IMR-90 (cell line): ENCODE measurements around the gene CLIC1. TPM values are rescaled to one million over a fixed set of nuclear protein-coding genes. Genes with fewer than 3 reads are reported as not detected.

Experiments
- ATAC-seq: fragments of 200-7000 bp; cut with Tn5 transposase; 2 replicates; pipeline ENCODE4 v1.9.1; 2020; ENCODE audit warnings: low read depth, mild to moderate bottlenecking, moderate library complexity
- BruUV-seq: library from RNA; stranded (reverse); fragments of 400-500 nt; replicated peaks from 2 replicates; lab custom pipeline; 2021; lab: Mats Ljungman, UMichigan
- CTCF ChIA-PET: fragments of 300-600 bp; formaldehyde crosslinking; extraction: SDS; loops from one replicate; lab custom pipeline; 2021; ENCODE audit warnings: antibody characterized with exemption; lab: Yijun Ruan, JAX
- POLR2A ChIA-PET: fragments of 300-600 bp; sonication (Branson Sonifier 250); formaldehyde crosslinking; loops from one replicate; lab custom pipeline; 2022; ENCODE audit warnings: antibody characterized with exemption; ENCODE audit not compliant: unreplicated experiment; lab: Charles Lee
- DNase-seq: peaks from one replicate; pipeline ENCODE4 v3.0.0; 2013
- H2AFZ ChIP-seq: replicated peaks from 2 replicates; pipeline ENCODE3; 2013; ENCODE audit warnings: low read length, mild to moderate bottlenecking; ENCODE audit not compliant: poor library complexity
- H2AK5ac ChIP-seq: 2 replicates; pipeline ENCODE4 v1.6.1; 2013; ENCODE audit warnings: low read depth, low read length, inconsistent platforms
- H2AK9ac ChIP-seq: replicated peaks from 2 replicates; pipeline ENCODE3; 2013; ENCODE audit warnings: mild to moderate bottlenecking, low read depth, low read length, moderate library complexity; ENCODE audit not compliant: poor library complexity
- H2BK120ac ChIP-seq: 2 replicates; pipeline ENCODE4 v1.6.1; 2013; ENCODE audit warnings: low read depth, low read length, inconsistent platforms
- H2BK15ac ChIP-seq: 3 replicates; pipeline ENCODE4 v1.6.1; 2013; ENCODE audit warnings: low read depth, low read length, inconsistent platforms
- H2BK20ac ChIP-seq: 2 replicates; pipeline ENCODE4 v1.6.1; 2013; ENCODE audit warnings: low read depth, mild to moderate bottlenecking, inconsistent platforms, low read length, moderate library complexity
- H2BK5ac ChIP-seq: 2 replicates; pipeline ENCODE4 v1.6.1; 2013; ENCODE audit warnings: mild to moderate bottlenecking, low read depth, low read length, inconsistent platforms; ENCODE audit not compliant: poor library complexity, severe bottlenecking
- H3K14ac ChIP-seq: replicated peaks from 2 replicates; pipeline ENCODE4 v1.6.1; 2013; ENCODE audit warnings: low read depth, low read length, inconsistent platforms
- H3K18ac ChIP-seq: 2 replicates; pipeline ENCODE4 v1.6.1; 2013; ENCODE audit warnings: low read depth, low read length, control low read depth
- H3K23ac ChIP-seq: 2 replicates; pipeline ENCODE4 v1.6.1; 2013; ENCODE audit warnings: low read depth, low read length, inconsistent platforms
- H3K27ac ChIP-seq: 2 replicates; pipeline ENCODE4 v1.5.1; 2013; ENCODE audit warnings: mild to moderate bottlenecking, control low read depth, low read length; ENCODE audit not compliant: insufficient read depth
- H3K27me3 ChIP-seq: 2 replicates; pipeline ENCODE4 v1.6.1; 2013; ENCODE audit warnings: low read length; ENCODE audit not compliant: control insufficient read depth, insufficient read depth
- H3K36me3 ChIP-seq: 2 replicates; pipeline ENCODE4 v1.6.1; 2013; ENCODE audit warnings: low read length, mixed read lengths; ENCODE audit not compliant: control insufficient read depth, insufficient read depth
- H3K4ac ChIP-seq: 2 replicates; pipeline ENCODE4 v1.6.1; 2013; ENCODE audit warnings: low read depth, low read length, inconsistent platforms
- H3K4me1 ChIP-seq: 2 replicates; pipeline ENCODE4 v1.6.1; 2013; ENCODE audit warnings: low read length, mixed read lengths; ENCODE audit not compliant: control insufficient read depth, insufficient read depth
- H3K4me2 ChIP-seq: 2 replicates; pipeline ENCODE4 v1.6.1; 2013; ENCODE audit warnings: low read depth, mild to moderate bottlenecking, control low read depth, low read length, moderate library complexity
- H3K4me3 ChIP-seq: 2 replicates; pipeline ENCODE4 v1.5.1; 2013; ENCODE audit warnings: low read depth, mild to moderate bottlenecking, control low read depth, low read length, moderate library complexity; ENCODE audit not compliant: insufficient read depth
- H3K56ac ChIP-seq: 2 replicates; pipeline ENCODE4 v1.6.1; 2013; ENCODE audit warnings: low read length, inconsistent platforms; ENCODE audit not compliant: insufficient read depth; ENCODE audit errors: extremely low read depth
- H3K79me1 ChIP-seq, 2 experiments: 2 replicates each; pipeline ENCODE4 v1.6.1; 2013; ENCODE audit warnings: low read length in 2 of 2, inconsistent platforms in 1 of 2, low read depth in 1 of 2
- H3K9ac ChIP-seq: 2 replicates; pipeline ENCODE4 v1.6.1; 2013; ENCODE audit warnings: low read depth, low read length, control low read depth
- H3K9me1 ChIP-seq: 2 replicates; pipeline ENCODE4 v1.6.1; 2013; ENCODE audit warnings: low read length, inconsistent platforms; ENCODE audit not compliant: insufficient read depth
- H3K9me3 ChIP-seq: 2 replicates; pipeline ENCODE4 v1.6.1; 2013; ENCODE audit warnings: low read length; ENCODE audit not compliant: control insufficient read depth, insufficient read depth
- H4K20me1 ChIP-seq: 2 replicates; pipeline ENCODE4 v1.6.1; 2013; ENCODE audit warnings: low read length, inconsistent platforms; ENCODE audit not compliant: insufficient read depth
- H4K5ac ChIP-seq: 2 replicates; pipeline ENCODE4 v1.6.1; 2013; ENCODE audit warnings: mild to moderate bottlenecking, low read depth, low read length, control low read depth
- H4K8ac ChIP-seq, 2 experiments: 2 replicates each; pipeline ENCODE4 v1.6.1; 2013; ENCODE audit warnings: low read depth in 2 of 2, low read length in 2 of 2, control low read depth in 1 of 2, inconsistent platforms in 1 of 2
- H4K91ac ChIP-seq: 2 replicates; pipeline ENCODE4 v1.6.1; 2013; ENCODE audit warnings: low read depth, low read length, inconsistent platforms; ENCODE audit not compliant: insufficient read depth
- CEBPB ChIP-seq: IDR thresholded peaks from 2 replicates; pipeline ENCODE4 v1.6.1; 2012; ENCODE audit warnings: low read depth, low read length, improper control_type of control experiment
- CHD1 ChIP-seq: IDR thresholded peaks from 2 replicates; pipeline ENCODE4 v1.6.1; 2012; ENCODE audit warnings: low read depth, low read length, improper control_type of control experiment
- CTCF ChIP-seq: conservative IDR thresholded peaks from 2 replicates; pipeline ENCODE4 v1.5.1; 2012; ENCODE audit warnings: mild to moderate bottlenecking, low read depth, low read length, improper control_type of control experiment
- ELK1 ChIP-seq: fragments of 150-350 bp; IDR thresholded peaks from 2 replicates; pipeline ENCODE4 v1.6.1; 2016; ENCODE audit warnings: low read depth, mild to moderate bottlenecking, low read length, moderate library complexity, borderline replicate concordance
- MAFK ChIP-seq: IDR thresholded peaks from 2 replicates; pipeline ENCODE4 v1.6.1; 2012; ENCODE audit warnings: low read depth, low read length, improper control_type of control experiment
- MAZ ChIP-seq: IDR thresholded peaks from 2 replicates; pipeline ENCODE4 v1.6.1; 2012; ENCODE audit warnings: low read depth, mild to moderate bottlenecking, low read length, improper control_type of control experiment, moderate library complexity, borderline replicate concordance
- MXI1 ChIP-seq: IDR thresholded peaks from 2 replicates; pipeline ENCODE4 v1.6.1; 2012; ENCODE audit warnings: low read depth, mild to moderate bottlenecking, low read length, moderate library complexity, borderline replicate concordance
- NFE2L2 ChIP-seq: fragments of 150-350 bp; IDR thresholded peaks from 2 replicates; pipeline ENCODE4 v1.6.1; 2016; ENCODE audit warnings: low read depth, mild to moderate bottlenecking, low read length
- POLR2A ChIP-seq: IDR thresholded peaks from 2 replicates; pipeline ENCODE4 v1.6.1; 2012; ENCODE audit warnings: mild to moderate bottlenecking, low read depth, low read length
- RAD21 ChIP-seq: IDR thresholded peaks from 2 replicates; pipeline ENCODE4 v1.6.1; 2012; ENCODE audit warnings: low read length, improper control_type of control experiment
- RCOR1 ChIP-seq: IDR thresholded peaks from 2 replicates; pipeline ENCODE4 v1.6.1; 2012; ENCODE audit warnings: mild to moderate bottlenecking, low read length, improper control_type of control experiment; ENCODE audit not compliant: insufficient replicate concordance
- RFX5 ChIP-seq: IDR thresholded peaks from 2 replicates; pipeline ENCODE4 v1.8.0; 2012; ENCODE audit warnings: low read depth, mild to moderate bottlenecking, low read length, moderate library complexity
- SMC3 ChIP-seq: fragments of 150-350 bp; IDR thresholded peaks from 2 replicates; pipeline ENCODE4 v1.6.1; 2016; ENCODE audit warnings: low read depth, mild to moderate bottlenecking, antibody characterized with exemption, low read length, moderate library complexity
- WGBS, 2 experiments: methylation state at CpG; one replicate each; pipeline versions ENCODE4 v1.1.5 to v1.1.7; 2013; ENCODE audit warnings: missing lambda C conversion rate in 2 of 2; ENCODE audit not compliant: insufficient read length in 1 of 2; ENCODE audit errors: extremely low coverage in 2 of 2; 5-methylcytosine and 5-hydroxymethylcytosine counted together
- dilution Hi-C: fragments of 300-500 bp; cut with HindIII; formaldehyde crosslinking; loops from one replicate; pipeline ENCODE4 v1.14.3; 2018; ENCODE audit warnings: low sequenced_read_pairs; ENCODE audit not compliant: unreplicated experiment
- in situ Hi-C: fragments of 300-500 bp; cut with MboI; formaldehyde crosslinking; loops from 3 replicates; pipeline ENCODE4 v1.14.3; 2019; ENCODE audit warnings: low sequenced_read_pairs, inconsistent platforms, mixed read lengths
- intact Hi-C: fragments of 100-400 bp; cut with micrococcal nuclease; formaldehyde crosslinking; loops from 2 replicates; pipeline ENCODE4 v1.10.0; 2022
- polyA plus RNA-seq, 3 experiments: library from polyadenylated mRNA; depleted of rRNA; stranded (reverse); fragments of >200 nt; gene quantifications; 2 replicates each; pipeline ENCODE4 v1.2.3, GENCODE V29; 2012; ENCODE audit warnings: low replicate concordance in 1 of 3
- total RNA-seq: library from RNA; depleted of rRNA; stranded (reverse); fragments of >200 nt; gene quantifications from 2 replicates; pipeline ENCODE4 v1.2.3, GENCODE V29; 2012

Gene CLIC1
- total and polyA plus RNA-seq, 2 of the 4 experiments (the other 2 are of a cell fraction), result 706 to 1,185 TPM

- no peak overlapping the region for H3K4me2 ChIP-seq
Observed at GRCh38 chr6:31768363-31769257, 32.3 kb upstream of the CLIC1 start.

More at GRCh38 chr6:31768363-31769257, 32.3 kb upstream of the CLIC1 start:
- TF ChIP-seq MAFK (no peak), RCOR1 (no peak), ELK1 (no peak), SMC3 (no peak), NFE2L2 (no peak), MXI1 (no peak), CEBPB (no peak), CTCF (no peak), POLR2A (no peak), RFX5 (no peak), RAD21 (no peak), CHD1 (no peak), MAZ (no peak)
- Histone ChIP-seq H2BK15ac (no peak overlapping the region), H2AK5ac (no peak overlapping the region), H2AK9ac (no peak overlapping the region), H2BK5ac (no peak overlapping the region), H4K8ac (no peak overlapping the region), H4K20me1 (no peaks in the 10 kb centered on the region), H3K23ac (no peak overlapping the region), H3K56ac (no peak overlapping the region), H3K27ac (no peak overlapping the region), H3K9ac (no peak overlapping the region), H4K91ac (no peak overlapping the region), H3K27me3 (no peaks in the 10 kb centered on the region), H4K5ac (no peak overlapping the region), H2AFZ (no peak overlapping the region), H3K4me3 (no peak overlapping the region), H3K9me1 (peaks cover 6% of the 10 kb centered on the region), H3K18ac (no peak overlapping the region), H3K14ac (no peak overlapping the region), H3K4ac (no peak overlapping the region), H3K4me1 (peaks cover 1% of the 10 kb centered on the region; the same call in 1 of the 2 replicates), H2BK120ac (no peak overlapping the region), H2BK20ac (no peak overlapping the region), H3K36me3 (no peaks in the 10 kb centered on the region), H3K9me3 (no peaks in the 10 kb centered on the region), H3K79me1 (no peaks in the 10 kb centered on the region)
- ChIA-PET POLR2A (no interaction called here), CTCF (interaction anchor here (1.3 to 1.6 kb wide), 2 partner anchors 16 to 18 kb away, joined by 3 to 5 read pairs; no protein-coding TSS in a partner anchor)
- dilution Hi-C loops, result no loop called here
- BruUV-seq, result no TSS peak
- DNase-seq (no peak), ATAC-seq (no peak)
- WGBS, 2 experiments, result 87% methylated on average over 9 of the region's 18 CpGs; no CpG with 5 or more reads in 1 of the 2 experiments
- in situ Hi-C loops, result no loop called here
- intact Hi-C loops, result no loop called here
